GM18511 (cell line): Measurements from ENCODE around the gene PMEPA1.

Source experiments
- ATAC-seq: cut with Tn5 transposase; IDR thresholded peaks from one replicate; pipeline ENCODE4 v1.9.1; 2021; ENCODE audit warnings: mild to moderate bottlenecking, moderate library complexity; ENCODE audit not compliant: unreplicated experiment

Gene PMEPA1

DNA sequence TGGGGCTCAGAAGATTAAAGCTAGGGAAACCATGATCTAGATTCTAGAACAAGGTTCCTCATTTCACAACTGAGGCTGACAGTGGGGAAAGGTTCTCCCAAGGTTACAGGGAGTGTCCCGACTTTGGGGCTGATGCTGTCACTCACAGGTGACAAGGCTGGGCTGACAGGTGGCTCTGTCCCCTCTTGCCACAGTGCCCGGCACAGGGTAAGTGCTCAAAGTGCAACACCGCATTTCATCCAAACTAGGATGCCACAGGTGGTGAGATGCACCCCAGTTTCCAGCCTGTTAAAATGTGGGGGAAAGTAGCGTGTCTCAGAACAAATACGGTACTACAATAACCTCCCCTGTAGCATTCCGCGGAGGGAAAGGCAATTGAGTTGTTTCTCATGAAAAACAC is 97.4 kb downstream of the PMEPA1 start:
- no peak for ATAC-seq

GRCh38 chr20:57611586-57612311 is 98.1 kb downstream of the PMEPA1 start:
- ATAC-seq = no peak

DNA sequence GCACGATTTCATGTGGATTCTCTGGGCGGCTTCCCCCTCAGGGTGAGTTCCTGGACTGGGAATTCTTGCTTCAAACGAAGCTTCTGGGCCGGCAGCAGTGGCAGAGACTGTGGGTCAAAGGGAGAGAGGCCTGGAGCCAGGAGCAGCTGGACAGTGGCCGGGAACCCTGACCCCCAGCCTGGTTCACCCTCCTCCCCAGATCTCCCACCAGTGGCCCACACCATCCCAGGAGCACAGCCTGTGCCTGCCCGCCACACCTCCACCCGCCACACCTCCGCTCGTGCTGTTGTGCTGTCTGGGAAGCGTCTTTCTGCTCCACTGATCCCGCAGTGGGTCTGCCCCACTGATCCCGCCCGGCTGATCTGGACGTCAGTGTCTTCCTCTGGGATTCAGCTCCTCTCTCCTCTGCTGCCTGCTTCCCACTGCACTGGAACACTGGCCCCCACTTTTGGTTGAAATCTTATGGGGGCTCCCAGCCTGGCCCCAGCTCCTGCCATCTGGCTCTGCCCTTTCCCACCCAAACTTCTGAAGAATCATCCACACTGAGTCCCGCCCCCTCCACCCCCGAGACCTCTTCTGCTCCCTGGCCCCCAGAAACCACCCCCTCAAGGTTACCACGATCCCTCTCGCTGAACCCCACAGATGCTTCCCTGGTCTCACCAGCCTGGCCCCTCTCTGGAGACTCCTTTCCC is 99.4 kb downstream of the PMEPA1 start:
- ATAC-seq = no peak

- ATAC-seq = no peak
Observed at GRCh38 chr20:57609842-57610167, 100.0 kb downstream of the PMEPA1 start.

- no peak for ATAC-seq
Observed at GRCh38 chr20:57609086-57609841, 100.6 kb downstream of the PMEPA1 start.

DNA sequence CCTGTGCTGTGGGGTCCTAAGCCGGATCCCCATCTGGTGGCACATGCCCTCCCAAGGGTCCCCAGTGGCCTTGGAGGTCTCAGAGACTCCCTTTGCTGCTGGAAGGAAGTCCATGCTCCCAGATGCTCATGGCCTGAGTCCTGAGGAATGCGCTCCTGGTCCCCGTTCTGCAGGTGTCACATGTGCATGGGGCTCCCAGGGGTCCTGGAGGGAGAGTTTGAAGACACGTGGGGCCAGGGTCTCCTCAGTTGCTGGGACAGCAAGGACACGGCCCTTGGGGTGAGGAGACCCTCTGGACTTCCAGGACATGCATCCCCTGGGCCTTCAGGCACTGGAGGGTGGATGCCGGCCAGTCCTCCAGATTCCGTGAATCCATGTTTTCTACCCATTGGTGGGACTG is 101.3 kb downstream of the PMEPA1 start:
- ATAC-seq = no peak

- no peak for ATAC-seq
Observed at GRCh38 chr20:57605878-57606277, 103.9 kb downstream of the PMEPA1 start.

- ATAC-seq = no peak
Observed at GRCh38 chr20:57605045-57605444, 104.8 kb downstream of the PMEPA1 start.

GRCh38 chr20:57603120-57603519 is 106.7 kb downstream of the PMEPA1 start:
- no peak for ATAC-seq

DNA sequence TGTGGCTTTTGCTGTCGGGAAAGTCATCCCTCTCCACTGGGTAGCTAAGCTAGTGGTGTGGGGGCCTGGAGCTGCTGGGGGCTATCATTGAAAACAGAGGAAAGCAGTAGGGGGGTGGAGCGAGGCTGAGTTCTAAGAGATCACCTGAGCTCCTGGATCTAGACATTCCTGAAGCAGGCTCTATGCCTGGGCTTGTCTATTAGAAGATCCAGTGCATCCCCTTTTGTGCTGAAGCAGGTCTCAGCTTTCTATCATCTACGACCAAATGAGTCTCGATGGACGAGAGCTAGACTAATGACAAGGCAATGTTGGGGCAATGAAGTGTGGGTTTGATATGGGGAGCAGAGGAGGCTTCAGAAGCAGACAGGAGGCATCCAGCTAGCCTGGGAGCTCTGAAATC is 108.1 kb downstream of the PMEPA1 start:
- ATAC-seq = no peak

DNA sequence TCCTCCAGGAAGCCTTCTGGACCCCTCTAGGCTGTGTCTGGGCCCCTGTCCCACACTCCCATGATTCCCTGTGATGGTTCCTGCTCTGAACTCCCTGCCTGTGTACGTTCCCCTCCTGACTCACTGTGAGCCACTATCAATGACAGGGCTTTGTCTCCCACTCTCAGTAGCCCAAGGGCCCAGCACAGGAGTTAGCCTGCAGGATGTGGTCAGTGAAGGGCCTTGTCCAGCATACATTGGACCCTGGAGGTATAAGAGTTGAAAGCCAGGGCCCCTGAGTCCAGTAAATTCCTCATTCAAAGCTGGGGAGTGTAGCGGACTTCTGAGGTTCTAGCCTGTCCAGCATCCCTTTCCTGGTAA is 108.6 kb downstream of the PMEPA1 start:
- no peak for ATAC-seq

DNA sequence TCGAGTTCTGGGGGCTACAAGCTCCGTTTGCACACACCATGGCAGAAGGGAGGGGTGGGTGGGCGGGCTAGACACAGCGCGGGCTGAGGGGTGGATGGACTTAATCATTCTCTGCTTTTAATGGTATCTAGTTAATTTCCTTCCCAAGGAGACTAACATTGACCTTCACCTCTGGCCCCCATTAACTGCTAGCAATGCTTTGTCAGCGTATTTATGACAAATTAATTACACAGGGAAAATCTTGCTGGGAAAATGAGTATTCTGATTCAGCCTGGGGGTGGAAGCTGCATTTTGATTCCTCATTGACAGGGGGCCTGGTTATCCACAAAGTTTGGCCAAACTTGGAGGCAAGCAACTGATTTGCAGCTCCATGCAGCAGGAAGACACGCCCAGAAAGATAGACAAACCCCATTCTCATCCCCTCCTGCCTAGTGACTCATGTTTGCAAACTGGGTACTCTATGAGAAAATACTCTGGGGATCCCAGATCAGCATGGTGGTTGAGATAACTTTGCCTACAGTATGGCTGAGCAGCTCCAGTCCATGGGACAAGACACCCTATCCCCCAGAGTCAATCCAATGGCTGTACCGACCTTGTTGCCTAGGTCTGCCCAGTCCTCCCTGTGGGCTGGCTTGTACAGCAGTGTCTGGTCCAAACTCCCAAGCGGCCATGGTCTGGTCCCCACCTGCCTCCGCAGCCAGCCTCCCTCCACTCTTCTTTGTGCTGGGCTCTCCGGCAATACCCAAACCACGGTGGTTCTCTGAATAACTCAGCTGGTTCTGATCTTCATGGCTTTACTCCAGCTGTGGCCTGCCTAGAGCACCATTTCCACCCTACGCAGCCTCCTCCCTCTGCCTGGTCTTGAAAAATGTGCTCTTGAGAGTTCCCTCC is 109.2 kb downstream of the PMEPA1 start:
- ATAC-seq = no peak

- no peak for ATAC-seq
Observed at GRCh38 chr20:57598491-57598890, 111.3 kb downstream of the PMEPA1 start.
